NT2/D1 (cell line): ENCODE measurements around the gene CASK.

Experiments used
- SUZ12 ChIP-seq: IDR thresholded peaks from 2 replicates; pipeline ENCODE4 v1.6.1; 2011; ENCODE audit not compliant: insufficient read length, insufficient read depth; ENCODE audit errors: extremely low read depth
- YY1 ChIP-seq: IDR thresholded peaks from 2 replicates; pipeline ENCODE4 v1.6.1; 2011; ENCODE audit not compliant: insufficient read length, insufficient read depth
- ZNF274 ChIP-seq: IDR thresholded peaks from 2 replicates; pipeline ENCODE4 v1.6.1; 2011; ENCODE audit warnings: mild to moderate bottlenecking, low read depth, low read length

DNA sequence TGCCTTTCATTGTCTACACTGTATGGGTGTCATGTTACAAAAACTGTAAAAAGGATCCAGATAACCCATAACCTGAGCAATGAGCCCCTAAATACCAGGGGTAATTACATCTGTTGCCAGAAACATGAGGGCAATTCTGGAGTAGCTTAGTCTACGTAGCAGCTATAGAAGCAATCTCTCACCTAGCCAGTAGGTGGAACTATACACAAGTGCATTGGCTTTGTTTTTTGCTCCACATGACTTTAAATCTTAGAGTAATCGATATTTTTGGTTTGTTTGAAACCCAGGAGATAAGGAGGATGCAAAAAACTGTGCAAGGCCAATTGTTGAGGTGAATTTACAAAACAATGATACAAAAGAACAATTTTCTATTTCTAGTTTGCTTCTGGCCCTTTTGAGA, 141.9 kb downstream of the CASK start:
- TF ChIP-seq ZNF274 (no peak), YY1 (no peak), SUZ12 (no peak)
